CD4-positive, alpha-beta T cell treated with Interferon gamma for 1 hour (primary cell): ENCODE results near the gene FGR.
"Not testable (repeated sequence)": the region's sequence is repeated elsewhere in the genome, so short reads cannot be mapped to it uniquely, and the experiment has no call there.

Source experiments
- DNase-seq: peaks from one replicate; pipeline ENCODE4 v3.0.0-alpha.2; 2020

The FGR gene

GRCh38 chr1:27634177-27634984, 604 bp downstream of the FGR start:
- DNase-seq, result peak; percentile 60

- DNase-seq, result no peak
Measured at GRCh38 chr1:27633640-27634176, 1.3 kb downstream of the FGR start.

GRCh38 chr1:27633298-27633610, 1.7 kb downstream of the FGR start:
- DNase-seq, result no peak

- peak; percentile 51 for DNase-seq
Measured at GRCh38 chr1:27632387-27633297, 2.3 kb downstream of the FGR start.

- no peak for DNase-seq
Measured at GRCh38 chr1:27630859-27631491, 4.0 kb downstream of the FGR start.

- DNase-seq, result no peak
Measured at GRCh38 chr1:27628712-27629111, 6.3 kb downstream of the FGR start.

GRCh38 chr1:27627733-27628132, 7.3 kb downstream of the FGR start:
- DNase-seq, result not testable (repeated sequence)

GRCh38 chr1:27627061-27627460, 7.9 kb downstream of the FGR start:
- no peak for DNase-seq

GRCh38 chr1:27626031-27626935, 8.7 kb downstream of the FGR start:
- peak; percentile 76 for DNase-seq

- DNase-seq, result no peak
Measured at GRCh38 chr1:27624467-27625178, 10.4 kb downstream of the FGR start.

GRCh38 chr1:27623327-27624212, 11.4 kb downstream of the FGR start:
- no peak for DNase-seq

GRCh38 chr1:27622828-27623227, 12.2 kb downstream of the FGR start:
- DNase-seq, result no peak

GRCh38 chr1:27621051-27621920, 13.7 kb downstream of the FGR start:
- no peak for DNase-seq

- DNase-seq, result not testable (repeated sequence)
Measured at GRCh38 chr1:27619782-27620438, 15.1 kb downstream of the FGR start.

GRCh38 chr1:27618341-27619082, 16.5 kb downstream of the FGR start:
- DNase-seq, result peak; percentile 64

- no peak for DNase-seq
Measured at GRCh38 chr1:27617420-27617819, 17.6 kb downstream of the FGR start.

GRCh38 chr1:27616441-27616840, 18.5 kb downstream of the FGR start:
- DNase-seq, result no peak
